ENCODE results near the gene TMA7B. TPM values are rescaled to one million over a fixed set of nuclear protein-coding genes. Genes with fewer than 3 reads are reported as not detected.

TMA7B gene
- total and polyA plus RNA-seq, 2 donors (not counting 1 experiment from before 2014, with no cell fraction given) = 0.85 to 1.4 TPM

- no peaks in the 10 kb centered on the region for H3K9me3 ChIP-seq (ENCODE audit: control extremely low read depth in 1 of 3, control insufficient read depth in 2 of 3, insufficient read depth in 1 of 3, low read length in 2 of 3)
- no peak for DNase-seq
- intact Hi-C loops (cut with micrococcal nuclease) = no loop called here
- H2AFZ ChIP-seq (ENCODE audit: insufficient read depth, low read depth, low read length, poor library complexity, severe bottlenecking) = no peak overlapping the region
- whole genome bisulfite sequencing (ENCODE audit: insufficient coverage) = 87% methylated on average over 14 of the region's 20 CpGs
- peaks cover 5% of the 10 kb centered on the region for H3K27me3 Mint-ChIP-seq
- CTCF ChIA-PET = no interaction called here
- no peaks in the 10 kb centered on the region for H3K79me2 ChIP-seq (ENCODE audit: control insufficient read depth, insufficient read depth, low read length)
- no peak overlapping the region for H3K4me2 ChIP-seq (replicated peaks; ENCODE audit: low read depth, low read length, poor library complexity, severe bottlenecking)
- peaks cover 0 to 61% of the 10 kb centered on the region in 2 experiments for H3K36me3 ChIP-seq (replicated peaks in 1 of 2; ENCODE audit: control extremely low read depth in 1 of 2, control insufficient read depth in 1 of 2, extremely low read depth in 1 of 2, insufficient read depth in 2 of 2, low read length in 1 of 2)
- H3K27me3 ChIP-seq (replicated peaks in 1 of 4; ENCODE audit: control extremely low read depth in 1 of 4, control insufficient read depth in 3 of 4, insufficient read depth in 4 of 4, low read length in 3 of 4) = no peaks in the 10 kb centered on the region
- no peaks in the 10 kb centered on the region for H3K4me1 Mint-ChIP-seq
- H3K4me3 ChIP-seq (ENCODE audit: control extremely low read depth in 1 of 5, extremely low read depth in 1 of 5, insufficient read depth in 1 of 5, low read depth in 2 of 5, low read length in 4 of 5) = no peak overlapping the region
- no peak for ATAC-seq (ENCODE audit: low read depth)
- H3K27ac ChIP-seq (ENCODE audit: low read length in 2 of 2) = no peak overlapping the region
- no peak overlapping the region for H3K4me3 Mint-ChIP-seq
- no peaks in the 10 kb centered on the region for H3K4me1 ChIP-seq (ENCODE audit: control insufficient read depth in 2 of 2, insufficient read depth in 2 of 2, low read length in 2 of 2)
- H3K9ac ChIP-seq (ENCODE audit: low read length) = no peak overlapping the region
- H3K27ac Mint-ChIP-seq = no peak overlapping the region
- POLR2A ChIA-PET = no interaction called here
- H3K9me3 Mint-ChIP-seq (ENCODE audit: insufficient read depth) = no peaks in the 10 kb centered on the region
- no peak for TF ChIP-seq EZH2 (IDR thresholded peaks at IDR 0.05; ENCODE audit: borderline replicate concordance, insufficient read depth, low read depth, low read length, poor library complexity, severe bottlenecking)
- TF ChIP-seq, protein P1, sequence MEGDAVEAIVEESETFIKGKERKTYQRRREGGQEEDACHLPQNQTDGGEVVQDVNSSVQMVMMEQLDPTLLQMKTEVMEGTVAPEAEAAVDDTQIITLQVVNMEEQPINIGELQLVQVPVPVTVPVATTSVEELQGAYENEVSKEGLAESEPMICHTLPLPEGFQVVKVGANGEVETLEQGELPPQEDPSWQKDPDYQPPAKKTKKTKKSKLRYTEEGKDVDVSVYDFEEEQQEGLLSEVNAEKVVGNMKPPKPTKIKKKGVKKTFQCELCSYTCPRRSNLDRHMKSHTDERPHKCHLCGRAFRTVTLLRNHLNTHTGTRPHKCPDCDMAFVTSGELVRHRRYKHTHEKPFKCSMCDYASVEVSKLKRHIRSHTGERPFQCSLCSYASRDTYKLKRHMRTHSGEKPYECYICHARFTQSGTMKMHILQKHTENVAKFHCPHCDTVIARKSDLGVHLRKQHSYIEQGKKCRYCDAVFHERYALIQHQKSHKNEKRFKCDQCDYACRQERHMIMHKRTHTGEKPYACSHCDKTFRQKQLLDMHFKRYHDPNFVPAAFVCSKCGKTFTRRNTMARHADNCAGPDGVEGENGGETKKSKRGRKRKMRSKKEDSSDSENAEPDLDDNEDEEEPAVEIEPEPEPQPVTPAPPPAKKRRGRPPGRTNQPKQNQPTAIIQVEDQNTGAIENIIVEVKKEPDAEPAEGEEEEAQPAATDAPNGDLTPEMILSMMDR (IDR thresholded peaks at IDR 0.05) = no peak
- no peaks in the 10 kb centered on the region for H4K20me1 ChIP-seq (ENCODE audit: control insufficient read depth, insufficient read depth, low read length, poor library complexity, severe bottlenecking)
These were observed 8.1 kb downstream of the TMA7B start for GRCh38 chr22:39967996-39968972.

- Histone ChIP-seq H3K9me3 (ENCODE audit: control extremely low read depth in 1 of 3, control insufficient read depth in 2 of 3, insufficient read depth in 1 of 3, low read length in 2 of 3) (no peaks in the 10 kb centered on the region), H3K4me1 (ENCODE audit: control insufficient read depth in 2 of 2, insufficient read depth in 2 of 2, low read length in 2 of 2) (no peaks in the 10 kb centered on the region), H3K4me3 (ENCODE audit: control extremely low read depth in 1 of 5, extremely low read depth in 1 of 5, insufficient read depth in 1 of 5, low read depth in 2 of 5, low read length in 4 of 5) (no peak overlapping the region), H3K79me2 (ENCODE audit: control insufficient read depth, insufficient read depth, low read length) (no peaks in the 10 kb centered on the region), H3K9ac (ENCODE audit: low read length) (no peak overlapping the region), H2AFZ (ENCODE audit: insufficient read depth, low read depth, low read length, poor library complexity, severe bottlenecking) (no peak overlapping the region), H3K27ac (ENCODE audit: low read length in 2 of 2) (no peak overlapping the region), H3K4me2 (replicated peaks; ENCODE audit: low read depth, low read length, poor library complexity, severe bottlenecking) (no peak overlapping the region), H4K20me1 (ENCODE audit: control insufficient read depth, insufficient read depth, low read length, poor library complexity, severe bottlenecking) (no peaks in the 10 kb centered on the region), H3K27me3 (replicated peaks in 1 of 4; ENCODE audit: control extremely low read depth in 1 of 4, control insufficient read depth in 3 of 4, insufficient read depth in 4 of 4, low read length in 3 of 4) (no peaks in the 10 kb centered on the region), H3K36me3 (replicated peaks in 1 of 2; ENCODE audit: control extremely low read depth in 1 of 2, control insufficient read depth in 1 of 2, extremely low read depth in 1 of 2, insufficient read depth in 2 of 2, low read length in 1 of 2) (peaks cover 0 to 58% of the 10 kb centered on the region in 2 experiments)
- TF ChIP-seq, protein P1 (IDR thresholded peaks at IDR 0.05) = no peak
- TF ChIP-seq EZH2 (IDR thresholded peaks at IDR 0.05; ENCODE audit: borderline replicate concordance, insufficient read depth, low read depth, low read length, poor library complexity, severe bottlenecking) = no peak
- ChIA-PET POLR2A (no interaction called here), CTCF (interaction anchor here (0.9 kb wide), 1 partner anchor 414 kb away, joined by 3 read pairs; no protein-coding TSS in a partner anchor)
- peaks cover 4% of the 10 kb centered on the region for H3K27me3 Mint-ChIP-seq
- intact Hi-C loops (cut with micrococcal nuclease) = no loop called here
- no peak overlapping the region for H3K27ac Mint-ChIP-seq
- WGBS (ENCODE audit: insufficient coverage) = 96% methylated on average over 10 of the region's 10 CpGs
- H3K4me1 Mint-ChIP-seq = no peaks in the 10 kb centered on the region
- no peak overlapping the region for H3K4me3 Mint-ChIP-seq
- DNase-seq = no peak
- no peaks in the 10 kb centered on the region for H3K9me3 Mint-ChIP-seq (ENCODE audit: insufficient read depth)
- ATAC-seq (ENCODE audit: low read depth) = no peak
These were observed 10.5 kb downstream of the TMA7B start for GRCh38 chr22:39970742-39971141.

All from B cell (primary cell).